ENCODE results near the gene TATDN2.

TATDN2 gene

GRCh38 chr3:10308678-10309077, 60.4 kb downstream of the TATDN2 start:
- Histone ChIP-seq H4K8ac (ENCODE audit: low read depth, low read length) (no peak overlapping the region), H2BK120ac (ENCODE audit: low read depth, low read length) (no peak overlapping the region), H4K91ac (ENCODE audit: low read depth, low read length, poor library complexity) (no peak overlapping the region), H2BK12ac (ENCODE audit: low read length) (no peak overlapping the region), H3K4me3 (ENCODE audit: low read length in 2 of 2) (no peak overlapping the region), H3K9me3 (replicated peaks in 1 of 2; ENCODE audit: control insufficient read depth in 2 of 2, insufficient read depth in 1 of 2, low read depth in 1 of 2, low read length in 2 of 2) (no peaks in the 10 kb centered on the region), H2BK15ac (ENCODE audit: low read length) (no peak overlapping the region), H3K27ac (replicated peaks; ENCODE audit: low read length) (no peak overlapping the region), H3K27me3 (ENCODE audit: control insufficient read depth in 3 of 3, insufficient read depth in 3 of 3, low read depth in 1 of 3, low read length in 3 of 3) (no peaks in the 10 kb centered on the region), H3K79me1 (ENCODE audit: low read depth, low read length) (no peaks in the 10 kb centered on the region), H2AK5ac (ENCODE audit: low read depth, low read length) (no peak overlapping the region), H3K4ac (ENCODE audit: low read length) (no peak overlapping the region), H3K36me3 (replicated peaks in 1 of 2; ENCODE audit: control insufficient read depth in 2 of 2, insufficient read depth in 2 of 2, low read length in 2 of 2) (peaks cover 45 to 99% of the 10 kb centered on the region in 2 donors), H3K23ac (ENCODE audit: low read depth, low read length, poor library complexity) (no peak overlapping the region), H3K4me2 (ENCODE audit: insufficient read depth, low read length, poor library complexity, severe bottlenecking) (no peak overlapping the region), H3K14ac (ENCODE audit: low read length) (no peak overlapping the region), H2AFZ (ENCODE audit: low read length) (no peak overlapping the region), H2BK5ac (ENCODE audit: low read length) (no peak overlapping the region), H3K4me1 (ENCODE audit: control insufficient read depth in 2 of 2, insufficient read depth in 1 of 2, low read depth in 1 of 2, low read length in 2 of 2) (no peaks in the 10 kb centered on the region), H3K18ac (ENCODE audit: low read length) (no peak overlapping the region), H3K9ac (ENCODE audit: low read depth, low read length, poor library complexity) (no peak overlapping the region)
- DNase-seq (ENCODE audit: low spot score) = no peak
- no CpG with 5 or more reads among the region's 7 CpGs for WGBS, 2 donors (ENCODE audit: extremely low coverage in 2 of 2, insufficient read length in 2 of 2, insufficient replicate concordance in 1 of 2)

- H3K36me3 ChIP-seq (replicated peaks in 1 of 2; ENCODE audit: control insufficient read depth in 2 of 2, insufficient read depth in 2 of 2, low read length in 2 of 2) = peaks cover 40 to 99% of the 10 kb centered on the region in 2 donors
- DNase-seq (ENCODE audit: low spot score) = no peak
Observed at GRCh38 chr3:10309736-10310135, 61.5 kb downstream of the TATDN2 start.

GRCh38 chr3:10310578-10310977, 62.3 kb downstream of the TATDN2 start:
- Histone ChIP-seq H4K91ac (ENCODE audit: low read depth, low read length, poor library complexity) (no peak overlapping the region), H2BK12ac (ENCODE audit: low read length) (no peak overlapping the region), H3K9me3 (replicated peaks in 1 of 2; ENCODE audit: control insufficient read depth in 2 of 2, insufficient read depth in 1 of 2, low read depth in 1 of 2, low read length in 2 of 2) (no peaks in the 10 kb centered on the region), H4K8ac (ENCODE audit: low read depth, low read length) (no peak overlapping the region), H2AK5ac (ENCODE audit: low read depth, low read length) (no peak overlapping the region), H3K14ac (ENCODE audit: low read length) (no peak overlapping the region), H3K4me3 (ENCODE audit: low read length in 2 of 2) (no peak overlapping the region), H3K27me3 (ENCODE audit: control insufficient read depth in 3 of 3, insufficient read depth in 3 of 3, low read depth in 1 of 3, low read length in 3 of 3) (no peaks in the 10 kb centered on the region), H2BK15ac (ENCODE audit: low read length) (no peak overlapping the region), H3K9ac (ENCODE audit: low read depth, low read length, poor library complexity) (no peak overlapping the region), H2BK120ac (ENCODE audit: low read depth, low read length) (no peak overlapping the region), H3K27ac (replicated peaks; ENCODE audit: low read length) (no peak overlapping the region), H2AFZ (ENCODE audit: low read length) (no peak overlapping the region), H3K18ac (ENCODE audit: low read length) (no peak overlapping the region), H3K4ac (ENCODE audit: low read length) (no peak overlapping the region), H3K4me1 (ENCODE audit: control insufficient read depth in 2 of 2, insufficient read depth in 1 of 2, low read depth in 1 of 2, low read length in 2 of 2) (no peaks in the 10 kb centered on the region), H2BK5ac (ENCODE audit: low read length) (no peak overlapping the region), H3K79me1 (ENCODE audit: low read depth, low read length) (no peaks in the 10 kb centered on the region), H3K36me3 (replicated peaks in 1 of 2; ENCODE audit: control insufficient read depth in 2 of 2, insufficient read depth in 2 of 2, low read length in 2 of 2) (peaks cover 40 to 99% of the 10 kb centered on the region in 2 donors), H3K23ac (ENCODE audit: low read depth, low read length, poor library complexity) (no peak overlapping the region), H3K4me2 (ENCODE audit: insufficient read depth, low read length, poor library complexity, severe bottlenecking) (no peak overlapping the region)
- no CpG with 5 or more reads among the region's 2 CpGs for WGBS, 2 donors (ENCODE audit: extremely low coverage in 2 of 2, insufficient read length in 2 of 2, insufficient replicate concordance in 1 of 2)
- DNase-seq (ENCODE audit: low spot score) = no peak

More at GRCh38 chr3:10309736-10310135, 61.5 kb downstream of the TATDN2 start:
- no peak overlapping the region for H3K4ac ChIP-seq (ENCODE audit: low read length)
- no peak overlapping the region for H3K9ac ChIP-seq (ENCODE audit: low read depth, low read length, poor library complexity)
- no peak overlapping the region for H2AK5ac ChIP-seq (ENCODE audit: low read depth, low read length)
- no peaks in the 10 kb centered on the region for H3K9me3 ChIP-seq (replicated peaks in 1 of 2; ENCODE audit: control insufficient read depth in 2 of 2, insufficient read depth in 1 of 2, low read depth in 1 of 2, low read length in 2 of 2)
- no peaks in the 10 kb centered on the region for H3K27me3 ChIP-seq (ENCODE audit: control insufficient read depth in 3 of 3, insufficient read depth in 3 of 3, low read depth in 1 of 3, low read length in 3 of 3)
- H2BK15ac ChIP-seq (ENCODE audit: low read length) = no peak overlapping the region
- no peak overlapping the region for H3K23ac ChIP-seq (ENCODE audit: low read depth, low read length, poor library complexity)
- no peak overlapping the region for H3K4me2 ChIP-seq (ENCODE audit: insufficient read depth, low read length, poor library complexity, severe bottlenecking)
- H3K79me1 ChIP-seq (ENCODE audit: low read depth, low read length) = no peaks in the 10 kb centered on the region
- no peaks in the 10 kb centered on the region for H3K4me1 ChIP-seq (ENCODE audit: control insufficient read depth in 2 of 2, insufficient read depth in 1 of 2, low read depth in 1 of 2, low read length in 2 of 2)
- H3K14ac ChIP-seq (ENCODE audit: low read length) = no peak overlapping the region
- H4K91ac ChIP-seq (ENCODE audit: low read depth, low read length, poor library complexity) = no peak overlapping the region
- no peak overlapping the region for H2AFZ ChIP-seq (ENCODE audit: low read length)
- no peak overlapping the region for H2BK5ac ChIP-seq (ENCODE audit: low read length)
- H2BK12ac ChIP-seq (ENCODE audit: low read length) = no peak overlapping the region
- no peak overlapping the region for H2BK120ac ChIP-seq (ENCODE audit: low read depth, low read length)
- no peak overlapping the region for H3K18ac ChIP-seq (ENCODE audit: low read length)
- no peak overlapping the region for H3K27ac ChIP-seq (replicated peaks; ENCODE audit: low read length)
- no peak overlapping the region for H3K4me3 ChIP-seq (ENCODE audit: low read length in 2 of 2)
- no CpG with 5 or more reads among the region's 4 CpGs for WGBS, 2 donors (ENCODE audit: extremely low coverage in 2 of 2, insufficient read length in 2 of 2, insufficient replicate concordance in 1 of 2)
- no peak overlapping the region for H4K8ac ChIP-seq (ENCODE audit: low read depth, low read length)

GRCh38 chr3:10311710-10312109, 63.5 kb downstream of the TATDN2 start:
- H3K4me2 ChIP-seq (ENCODE audit: insufficient read depth, low read length, poor library complexity, severe bottlenecking) = no peak overlapping the region
- H2AK5ac ChIP-seq (ENCODE audit: low read depth, low read length) = no peak overlapping the region
- no peaks in the 10 kb centered on the region for H3K9me3 ChIP-seq (replicated peaks in 1 of 2; ENCODE audit: control insufficient read depth in 2 of 2, insufficient read depth in 1 of 2, low read depth in 1 of 2, low read length in 2 of 2)
- H3K27me3 ChIP-seq (ENCODE audit: control insufficient read depth in 3 of 3, insufficient read depth in 3 of 3, low read depth in 1 of 3, low read length in 3 of 3) = no peaks in the 10 kb centered on the region
- no peak overlapping the region for H2AFZ ChIP-seq (ENCODE audit: low read length)
- no peak overlapping the region for H4K8ac ChIP-seq (ENCODE audit: low read depth, low read length)
- H2BK120ac ChIP-seq (ENCODE audit: low read depth, low read length) = no peak overlapping the region
- DNase-seq (ENCODE audit: low spot score) = no peak
- no peak overlapping the region for H3K18ac ChIP-seq (ENCODE audit: low read length)
- WGBS, 2 donors (ENCODE audit: extremely low coverage in 2 of 2, insufficient read length in 2 of 2, insufficient replicate concordance in 1 of 2) = no CpG with 5 or more reads among the region's 13 CpGs
- peaks cover 46 to 99% of the 10 kb centered on the region in 2 donors for H3K36me3 ChIP-seq (replicated peaks in 1 of 2; ENCODE audit: control insufficient read depth in 2 of 2, insufficient read depth in 2 of 2, low read length in 2 of 2)
- H3K79me1 ChIP-seq (ENCODE audit: low read depth, low read length) = no peaks in the 10 kb centered on the region
- no peak overlapping the region for H3K14ac ChIP-seq (ENCODE audit: low read length)
- H4K91ac ChIP-seq (ENCODE audit: low read depth, low read length, poor library complexity) = no peak overlapping the region
- H3K4me3 ChIP-seq (ENCODE audit: low read length in 2 of 2) = no peak overlapping the region
- H3K4ac ChIP-seq (ENCODE audit: low read length) = no peak overlapping the region
- no peak overlapping the region for H2BK15ac ChIP-seq (ENCODE audit: low read length)
- H2BK12ac ChIP-seq (ENCODE audit: low read length) = no peak overlapping the region
- H3K4me1 ChIP-seq (ENCODE audit: control insufficient read depth in 2 of 2, insufficient read depth in 1 of 2, low read depth in 1 of 2, low read length in 2 of 2) = no peaks in the 10 kb centered on the region
- H3K27ac ChIP-seq (replicated peaks; ENCODE audit: low read length) = no peak overlapping the region
- no peak overlapping the region for H3K9ac ChIP-seq (ENCODE audit: low read depth, low read length, poor library complexity)
- H2BK5ac ChIP-seq (ENCODE audit: low read length) = no peak overlapping the region
- H3K23ac ChIP-seq (ENCODE audit: low read depth, low read length, poor library complexity) = no peak overlapping the region

Data from neuronal stem cell (in vitro differentiated cells).